HCT116 (cell line): ENCODE results near the gene SPEM3. TPM values are rescaled to one million over a fixed set of nuclear protein-coding genes. Genes with fewer than 3 reads are reported as not detected.

Experiments used
- ATAC-seq: fragments of 200-7000 bp; cut with Tn5 transposase; 2 replicates; pipeline ENCODE4 v1.9.1; 2020; ENCODE audit warnings: mild to moderate bottlenecking, moderate library complexity
- BruUV-seq: library from RNA; stranded (reverse); fragments of 400-500 nt; replicated peaks from 2 replicates; lab custom pipeline; 2021; lab: Mats Ljungman, UMichigan
- CTCF ChIA-PET: fragments of 300-600 bp; sonication (Branson Sonifier 250); formaldehyde crosslinking; loops from one replicate; lab custom pipeline; 2021; ENCODE audit warnings: antibody characterized with exemption; lab: Charles Lee
- POLR2A ChIA-PET: fragments of 300-600, 350-600 bp; sonication (Branson Sonifier 250); formaldehyde crosslinking; loops from one replicate; lab custom pipeline; 2021; ENCODE audit warnings: antibody characterized with exemption; lab: Charles Lee
- RAD21 ChIA-PET, 2 experiments: fragments of 300-600 bp; sonication (Branson Sonifier 250); formaldehyde crosslinking; loops; one replicate each; lab custom pipeline; 2023; ENCODE audit warnings: low total read pairs in 2 of 2; ENCODE audit not compliant: uncharacterized antibody in 2 of 2, unreplicated experiment in 2 of 2, low non-redundant PET in 1 of 2; lab: Charles Lee
- DNase-seq: peaks from one replicate; pipeline ENCODE4 v3.0.0-alpha.2; 2010; ENCODE audit warnings: low read depth, low spot score
- H2AFZ ChIP-seq: fragments of 200-600 bp; shearing (Covaris generic), sonication (generic); 2 replicates; pipeline ENCODE4 v1.6.1; 2017; ENCODE audit warnings: low read depth, mixed run types, mixed read lengths, antibody characterized with exemption, low read length; ENCODE audit not compliant: poor library complexity, severe bottlenecking
- H3K27ac ChIP-seq: 2 replicates; pipeline ENCODE4 v1.5.1; 2012; ENCODE audit warnings: low read depth, low read length
- H3K27me3 ChIP-seq: fragments of 200-600 bp; sonication (generic); 2 replicates; pipeline ENCODE4 v1.6.1; 2016; ENCODE audit warnings: mixed run types, low read length, mixed read lengths; ENCODE audit not compliant: insufficient read depth
- H3K36me3 ChIP-seq, 2 experiments: fragments of 200-500 bp in 1 of 2; fragments of 200-600 bp in 1 of 2; sonication (Bioruptor generic) in 1 of 2; sonication (generic) in 1 of 2; 2 replicates each; pipeline versions ENCODE4 v1.5.1 to v1.6.1; 2014 to 2016; ENCODE audit warnings: low read length in 2 of 2, inconsistent platforms in 1 of 2, mixed read lengths in 1 of 2, mixed run types in 1 of 2; ENCODE audit not compliant: insufficient read depth in 2 of 2, control insufficient read depth in 1 of 2
- H3K4me1 ChIP-seq, 2 experiments: fragments of 200-600 bp in 1 of 2; sonication (generic) in 1 of 2; 2 replicates each; pipeline versions ENCODE4 v1.5.1 to v1.6.1; 2012 to 2017; ENCODE audit warnings: low read length in 2 of 2, inconsistent platforms in 1 of 2, mild to moderate bottlenecking in 1 of 2, mixed read lengths in 1 of 2, mixed run types in 1 of 2, moderate library complexity in 1 of 2; ENCODE audit not compliant: insufficient read depth in 2 of 2, control insufficient read depth in 1 of 2
- H3K4me2 ChIP-seq: fragments of 200-600 bp; sonication (generic); 2 replicates; pipeline ENCODE4 v1.6.1; 2017; ENCODE audit warnings: mixed run types, low read length, mixed read lengths
- H3K4me3 ChIP-seq, 2 experiments: fragments of 200-600 bp in 1 of 2; sonication (generic) in 1 of 2; replicated peaks in 1 of 2; 2 replicates each; pipeline ENCODE4 v1.5.1; 2011 to 2016; ENCODE audit warnings: low read length in 2 of 2, control low read depth in 1 of 2, low read depth in 1 of 2, mild to moderate bottlenecking in 1 of 2, mixed read lengths in 1 of 2, mixed run types in 1 of 2
- H3K79me2 ChIP-seq: fragments of 200-600 bp; sonication (generic); 2 replicates; pipeline ENCODE4 v1.6.1; 2017; ENCODE audit warnings: mild to moderate bottlenecking, mixed run types, low read length, moderate library complexity, mixed read lengths; ENCODE audit not compliant: insufficient read depth
- H3K9ac ChIP-seq: fragments of 200-600 bp; sonication (generic); 2 replicates; pipeline ENCODE4 v1.6.1; 2016; ENCODE audit warnings: low read length, mixed read lengths
- H3K9me2 ChIP-seq: fragments of 200-600 bp; sonication (generic), shearing (Covaris generic); 2 replicates; pipeline ENCODE4 v1.6.1; 2017; ENCODE audit warnings: mixed run types, mild to moderate bottlenecking, moderate library complexity; ENCODE audit not compliant: insufficient read depth
- H3K9me3 ChIP-seq, 2 experiments: fragments of 200-500 bp in 1 of 2; fragments of 200-600 bp in 1 of 2; sonication (Bioruptor generic) in 1 of 2; sonication (generic) in 1 of 2; 2 replicates each; pipeline ENCODE4 v1.6.1; 2014 to 2017; ENCODE audit warnings: low read length in 2 of 2, mixed read lengths in 2 of 2, inconsistent platforms in 1 of 2, low read depth in 1 of 2, mild to moderate bottlenecking in 1 of 2, mixed run types in 1 of 2, moderate library complexity in 1 of 2; ENCODE audit not compliant: control insufficient read depth in 1 of 2, insufficient read depth in 1 of 2
- H4K20me1 ChIP-seq: fragments of 200-600 bp; sonication (generic), shearing (Covaris generic); 2 replicates; pipeline ENCODE4 v1.6.1; 2017; ENCODE audit warnings: mixed run types, mild to moderate bottlenecking, moderate library complexity; ENCODE audit not compliant: insufficient read depth
- ATF3 ChIP-seq: IDR thresholded peaks from 2 replicates; pipeline ENCODE4 v1.6.1; 2012
- CEBPB ChIP-seq: IDR thresholded peaks from 2 replicates; pipeline ENCODE4 v1.6.1; 2012; ENCODE audit warnings: low read depth
- ELF1 ChIP-seq: IDR thresholded peaks from 2 replicates; pipeline ENCODE4 v1.6.1; 2012; ENCODE audit warnings: low read depth, borderline replicate concordance
- EZH2 ChIP-seq: fragments of 200-600 bp; sonication (generic); IDR thresholded peaks from 2 replicates; pipeline ENCODE4 v1.6.1; 2017; ENCODE audit warnings: antibody characterized with exemption, mixed run types
- EZH2phosphoT487 ChIP-seq: fragments of 200-600 bp; IDR thresholded peaks from 2 replicates; pipeline ENCODE4 v1.6.1; 2018; ENCODE audit warnings: antibody characterized with exemption, borderline replicate concordance
- FOSL1 ChIP-seq: IDR thresholded peaks from 2 replicates; pipeline ENCODE4 v1.6.1; 2012; ENCODE audit warnings: low read depth
- JUND ChIP-seq: IDR thresholded peaks from 2 replicates; pipeline ENCODE4 v1.6.1; 2012
- MAX ChIP-seq: IDR thresholded peaks from 2 replicates; pipeline ENCODE4 v1.6.1; 2012
- POLR2A ChIP-seq: IDR thresholded peaks from 2 replicates; pipeline ENCODE4 v1.7.0; 2011; ENCODE audit warnings: borderline replicate concordance; ENCODE audit not compliant: insufficient read depth, insufficient read length; ENCODE audit errors: extremely low read depth
- POLR2AphosphoS5 ChIP-seq: IDR thresholded peaks from 2 replicates; pipeline ENCODE4 v1.6.1; 2011; ENCODE audit warnings: mild to moderate bottlenecking, low read depth, low read length, moderate library complexity
- RAD21 ChIP-seq: IDR thresholded peaks from 2 replicates; pipeline ENCODE4 v1.6.1; 2012; ENCODE audit warnings: low read depth, mild to moderate bottlenecking
- REST ChIP-seq: IDR thresholded peaks from 2 replicates; pipeline ENCODE4 v1.6.1; 2012; ENCODE audit warnings: low read depth
- SIN3A ChIP-seq: IDR thresholded peaks from 2 replicates; pipeline ENCODE4 v1.6.1; 2012; ENCODE audit warnings: low read depth
- SRF ChIP-seq: IDR thresholded peaks from 2 replicates; pipeline ENCODE4 v1.6.1; 2012; ENCODE audit warnings: low read depth
- TCF7L2 ChIP-seq: IDR thresholded peaks from 2 replicates; pipeline ENCODE4 v1.7.0; 2011; ENCODE audit warnings: borderline replicate concordance, inconsistent platforms; ENCODE audit not compliant: insufficient read depth, insufficient read length; ENCODE audit errors: extremely low read depth
- YY1 ChIP-seq: IDR thresholded peaks from 2 replicates; pipeline ENCODE4 v1.6.1; 2011; ENCODE audit warnings: low read length, low read depth, moderate library complexity, mild to moderate bottlenecking; ENCODE audit not compliant: insufficient replicate concordance; ENCODE audit errors: extremely low read depth
- ZFX ChIP-seq: fragments of 450-650 bp; IDR thresholded peaks from 2 replicates; pipeline ENCODE4 v1.6.1; 2017
- ZNF274 ChIP-seq: fragments of 200-500 bp; sonication (Bioruptor generic); IDR thresholded peaks from 2 replicates; pipeline ENCODE4 v1.6.1; 2014; ENCODE audit warnings: mild to moderate bottlenecking, low read depth, low read length, inconsistent platforms
- intact Hi-C: fragments of 100-400 bp; cut with micrococcal nuclease; formaldehyde crosslinking; loops from 2 replicates; pipeline ENCODE4 v1.10.0; 2022
- total RNA-seq: library from RNA; stranded (reverse); gene quantifications from one replicate; pipeline ENCODE4 v1.2.1, GENCODE V29; 2021; ENCODE audit not compliant: unreplicated experiment

Gene SPEM3
- total RNA-seq, 1 experiment from 2014 or later = not detected

GRCh38 chr17:7384489-7385081 lies 44.1 kb upstream of the SPEM3 start:
- TF ChIP-seq ATF3 (no peak), CEBPB (no peak), JUND (no peak), RAD21 (no peak), MAX (no peak), EZH2phosphoT487 (no peak), SRF (no peak), FOSL1 (no peak), TCF7L2 (no peak), YY1 (no peak), SIN3A (no peak), ZFX (no peak), ZNF274 (no peak), POLR2A (no peak), ELF1 (no peak), REST (no peak), POLR2AphosphoS5 (no peak), EZH2 (no peak)
- RAD21 ChIA-PET = no interaction called here

More at GRCh38 chr17:7384489-7385081, 44.1 kb upstream of the SPEM3 start:
- 0 out of 4 replicates have a peak, but pooled peaks cover 0 to 2% of the 10 kb centered on the region in 2 experiments for H3K9me3 ChIP-seq
- no peak for DNase-seq
- H3K9me2 ChIP-seq = no peaks in the 10 kb centered on the region
- peaks cover 8 to 26% of the 10 kb centered on the region in 2 experiments; a peak in 3 of 4 replicates for H3K4me1 ChIP-seq
- no peak overlapping the region for H3K4me2 ChIP-seq
- intact Hi-C loops = no loop called here
- no peak for ATAC-seq
- no TSS peak for BruUV-seq
- H3K27ac ChIP-seq = no peak overlapping the region
- H2AFZ ChIP-seq = no peak overlapping the region
- H3K27me3 ChIP-seq = no peaks in the 10 kb centered on the region
- H3K36me3 ChIP-seq = peaks cover 3 to 18% of the 10 kb centered on the region in 2 experiments; a peak in 2 of 4 replicates
- no peak overlapping the region for H3K4me3 ChIP-seq
- ChIA-PET CTCF (no interaction called here), POLR2A (interaction anchor here (1.6 kb wide), 1 partner anchor 8 kb away, joined by 3 read pairs; no protein-coding TSS in a partner anchor)
- H4K20me1 ChIP-seq = no peaks in the 10 kb centered on the region
- no peak overlapping the region for H3K9ac ChIP-seq
- H3K79me2 ChIP-seq = peaks cover 8% of the 10 kb centered on the region; the same call in 1 of the 2 replicates
